Endothelial cell of umbilical vein (primary cell): ENCODE data around the gene SSH2. TPM values are rescaled to one million over a fixed set of nuclear protein-coding genes. Genes with fewer than 3 reads are reported as not detected.

Experiments
- BruUV-seq: library from RNA; stranded (reverse); fragments of 400-500 nt; replicated peaks from 2 replicates; lab custom pipeline; 2021; lab: Mats Ljungman, UMichigan
- CTCF ChIA-PET: fragments of 300-600, 350-600 bp; sonication (Branson Sonifier 250); formaldehyde crosslinking; loops from one replicate; lab custom pipeline; 2021; ENCODE audit warnings: antibody characterized with exemption, inconsistent platforms; lab: Charles Lee
- POLR2A ChIA-PET: fragments of 300-600, 350-600 bp; sonication (Branson Sonifier 250); formaldehyde crosslinking; loops from one replicate; lab custom pipeline; 2021; ENCODE audit warnings: antibody characterized with exemption, inconsistent platforms; lab: Charles Lee
- DNase-seq: peaks from one replicate; pipeline ENCODE4 v3.0.0-alpha.2; 2011; ENCODE audit warnings: low read depth, low spot score
- FAIRE-seq: peaks from 2 replicates; lab custom pipeline; 2011; peaks lifted over from hg19 to GRCh38; lab: Jason Lieb, UNC
- H2AFZ ChIP-seq: 2 replicates; pipeline ENCODE4 v1.6.0; 2012; ENCODE audit warnings: low read depth, low read length, control low read depth, inconsistent platforms
- H3K27ac ChIP-seq: 2 replicates; pipeline ENCODE4 v1.5.1; 2011; ENCODE audit warnings: low read depth, mild to moderate bottlenecking, control low read depth, low read length, moderate library complexity; ENCODE audit not compliant: insufficient read depth
- H3K27me3 ChIP-seq, 2 experiments: 2 replicates each; pipeline versions ENCODE4 v1.6.0 to v1.6.1; 2011; ENCODE audit warnings: low read length in 2 of 2, mixed read lengths in 1 of 2; ENCODE audit not compliant: control insufficient read depth in 2 of 2, insufficient read depth in 2 of 2
- H3K36me3 ChIP-seq, 2 experiments: 2 replicates in 1 of 2; 3 replicates in 1 of 2; pipeline ENCODE4 v1.5.1; 2011; ENCODE audit warnings: low read length in 2 of 2, mild to moderate bottlenecking in 1 of 2, moderate library complexity in 1 of 2; ENCODE audit not compliant: control insufficient read depth in 2 of 2, insufficient read depth in 2 of 2; ENCODE audit errors: extremely low read depth in 1 of 2
- H3K4me1 ChIP-seq: 3 replicates; pipeline ENCODE4 v1.5.1; 2011; ENCODE audit warnings: mild to moderate bottlenecking, low read length; ENCODE audit not compliant: control insufficient read depth, insufficient read depth; ENCODE audit errors: extremely low read depth
- H3K4me2 ChIP-seq: 2 replicates; pipeline ENCODE4 v1.6.1; 2011; ENCODE audit warnings: low read length, control low read depth, mixed read lengths; ENCODE audit not compliant: insufficient read depth
- H3K4me3 ChIP-seq, 3 experiments: fragments of 200-600 bp in 1 of 3; sonication (generic), shearing (Covaris generic) in 1 of 3; replicated peaks in 1 of 3; 2 replicates each; pipeline ENCODE4 v1.5.1; 2011 to 2016; ENCODE audit warnings: control low read depth in 3 of 3, low read length in 3 of 3, mild to moderate bottlenecking in 2 of 3, inconsistent platforms in 1 of 3, low read depth in 1 of 3, moderate library complexity in 1 of 3; ENCODE audit not compliant: insufficient read depth in 1 of 3
- H3K79me2 ChIP-seq: 2 replicates; pipeline ENCODE4 v1.6.0; 2012; ENCODE audit warnings: low read length, inconsistent platforms; ENCODE audit not compliant: control insufficient read depth, insufficient read depth
- H3K9ac ChIP-seq: replicated peaks from 2 replicates; pipeline ENCODE3; 2011; ENCODE audit warnings: low read length, control low read depth; ENCODE audit not compliant: insufficient read depth; ENCODE audit errors: extremely low read depth
- H3K9me1 ChIP-seq: replicated peaks from 3 replicates; pipeline ENCODE4 v1.6.0; 2011; ENCODE audit warnings: mild to moderate bottlenecking, low read length; ENCODE audit not compliant: control insufficient read depth, insufficient read depth; ENCODE audit errors: extremely low read depth
- H3K9me3 ChIP-seq: replicated peaks from 2 replicates; pipeline ENCODE4 v1.5.1; 2012; ENCODE audit warnings: low read length, inconsistent platforms; ENCODE audit not compliant: control insufficient read depth, insufficient read depth
- H4K20me1 ChIP-seq: replicated peaks from 2 replicates; pipeline ENCODE3; 2011; ENCODE audit warnings: mild to moderate bottlenecking, low read length; ENCODE audit not compliant: control insufficient read depth, insufficient read depth; ENCODE audit errors: extremely low read depth
- CTCF ChIP-seq, 2 donors: IDR thresholded peaks; 1 replicate in 1 of 2; 2 replicates in 1 of 2; pipeline ENCODE4 v1.5.1; 2011; ENCODE audit warnings: low read length in 2 of 2, mild to moderate bottlenecking in 2 of 2, moderate library complexity in 2 of 2, control low read depth in 1 of 2, inconsistent platforms in 1 of 2, low read depth in 1 of 2; ENCODE audit not compliant: insufficient read depth in 1 of 2; ENCODE audit errors: extremely low read depth in 1 of 2
- EZH2 ChIP-seq: IDR thresholded peaks from 2 replicates; pipeline ENCODE4 v1.6.1; 2012; ENCODE audit warnings: borderline replicate concordance, low read depth, mild to moderate bottlenecking, moderate library complexity, low read length, inconsistent platforms; ENCODE audit not compliant: severe bottlenecking
- FOS ChIP-seq: IDR thresholded peaks from 2 replicates; pipeline ENCODE4 v1.6.1; 2011; ENCODE audit warnings: mild to moderate bottlenecking, low read length, moderate library complexity, borderline replicate concordance; ENCODE audit not compliant: insufficient read depth
- GATA2 ChIP-seq: IDR thresholded peaks from 2 replicates; pipeline ENCODE4 v1.7.0; 2011; ENCODE audit warnings: low read depth, mild to moderate bottlenecking, moderate library complexity, mixed read lengths, low read length; ENCODE audit not compliant: insufficient read length, insufficient read depth
- JUN ChIP-seq: IDR thresholded peaks from 2 replicates; pipeline ENCODE4 v1.6.1; 2011; ENCODE audit warnings: borderline replicate concordance, low read depth; ENCODE audit not compliant: insufficient read length, insufficient read depth
- MAX ChIP-seq: IDR thresholded peaks from 2 replicates; pipeline ENCODE4 v1.6.1; 2011; ENCODE audit not compliant: insufficient read depth, insufficient read length
- MYC ChIP-seq: IDR thresholded peaks from one replicate; pipeline ENCODE4 v1.6.1; 2011; ENCODE audit warnings: mild to moderate bottlenecking, low read depth, low read length
- POLR2A ChIP-seq: IDR thresholded peaks from 2 replicates; pipeline ENCODE4 v1.6.1; 2012; ENCODE audit warnings: low read depth, mild to moderate bottlenecking, control low read depth, low read length
- POLR2AphosphoS5 ChIP-seq: IDR thresholded peaks from 2 replicates; pipeline ENCODE4 v1.6.1; 2012; ENCODE audit warnings: low read depth, mild to moderate bottlenecking, control low read depth, low read length, moderate library complexity; ENCODE audit not compliant: insufficient read depth
- dilution Hi-C: fragments of 300-500 bp; cut with MboI; formaldehyde crosslinking; loops from one replicate; pipeline ENCODE4 v1.15.0; 2019; ENCODE audit warnings: low sequenced_read_pairs; ENCODE audit not compliant: extremely low pct_ligation_motif_present
- intact Hi-C: fragments of 100-400 bp; cut with micrococcal nuclease; formaldehyde crosslinking; loops from one replicate; pipeline ENCODE4 v1.10.0; 2022
- polyA plus RNA-seq, 4 experiments: library from polyadenylated mRNA; depleted of rRNA in 3 of 4; stranded (reverse) in 3 of 4; unstranded in 1 of 4; fragments of >200 nt; gene quantifications; 2 replicates each; pipeline versions ENCODE4 v1.2.1 to v1.2.3, GENCODE V29; 2011 to 2012; ENCODE audit warnings: missing spikeins in 1 of 4
- total RNA-seq: library from RNA; stranded (reverse); gene quantifications from 2 replicates; pipeline ENCODE4 v1.2.3, GENCODE V29; 2021

The SSH2 gene
- total and polyA plus RNA-seq, 2 donors (not counting 3 experiments of a cell fraction or from before 2014, with no cell fraction given), result 24.6 to 60.9 TPM

GRCh38 chr17:29972277-29972676 is 42.2 kb upstream of the SSH2 start:
- intact Hi-C loops, result no loop called here
- dilution Hi-C loops, result no loop called here

More at GRCh38 chr17:29972277-29972676, 42.2 kb upstream of the SSH2 start:
- H3K27me3 ChIP-seq, result no peaks in the 10 kb centered on the region
- FAIRE-seq (no peak), DNase-seq (no peak)
- H3K36me3 ChIP-seq, result no peaks in the 10 kb centered on the region
- H3K27ac ChIP-seq, result no peak overlapping the region
- no peak overlapping the region for H3K4me2 ChIP-seq
- H2AFZ ChIP-seq, result no peak overlapping the region
- H3K4me1 ChIP-seq, result no peaks in the 10 kb centered on the region
- BruUV-seq, result no TSS peak
- H4K20me1 ChIP-seq, result no peaks in the 10 kb centered on the region
- no peak for TF ChIP-seq POLR2A
- TF ChIP-seq MAX, result no peak
- TF ChIP-seq GATA2, result no peak
- TF ChIP-seq CTCF (IDR thresholded peaks at IDR 0.05; ENCODE audit: extremely low read depth in 1 of 2, insufficient read depth in 1 of 2, low read depth in 1 of 2, low read length in 2 of 2), result no peak
- no peak for TF ChIP-seq POLR2AphosphoS5
- TF ChIP-seq FOS, result no peak
- TF ChIP-seq EZH2, result no peak
- no peak for TF ChIP-seq MYC
- no peak for TF ChIP-seq JUN
- no peaks in the 10 kb centered on the region for H3K9me3 ChIP-seq
- no peak overlapping the region for H3K4me3 ChIP-seq
- no peak overlapping the region for H3K9ac ChIP-seq
- ChIA-PET CTCF (interaction anchor here (0.9 kb wide), 1 partner anchor 33 kb away, joined by 3 read pairs; no protein-coding TSS in a partner anchor), POLR2A (no interaction called here)
- H3K9me1 ChIP-seq, result no peaks in the 10 kb centered on the region
- no peaks in the 10 kb centered on the region for H3K79me2 ChIP-seq
